ENCODE results near the gene NRN1. TPM values are rescaled to one million over a fixed set of nuclear protein-coding genes. Genes with fewer than 3 reads are reported as not detected.

NRN1 gene
- total RNA-seq, 3 donors from 2014 or later (not counting 1 experiment from before 2014, with no cell fraction given): not detected

DNA sequence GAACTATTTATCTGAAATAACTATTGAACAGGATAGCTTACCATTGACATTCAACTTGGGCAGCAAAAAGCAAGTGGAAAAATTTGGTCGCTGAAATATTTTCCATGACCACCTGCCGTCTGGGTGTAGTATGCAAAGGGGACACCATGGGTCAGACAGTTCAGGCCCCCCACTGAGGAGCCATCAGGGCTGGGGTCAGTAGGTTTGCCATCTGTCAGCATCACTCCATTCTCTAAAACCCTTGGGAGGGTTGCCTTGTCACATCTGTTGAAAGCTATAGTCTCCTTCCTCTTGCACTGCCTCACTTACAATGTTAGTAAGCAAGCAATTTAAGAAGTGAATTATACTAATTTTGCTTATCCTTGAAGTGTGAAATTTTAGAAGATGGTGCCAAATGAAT lies 44.9 kb downstream of the NRN1 start:
- Histone ChIP-seq H3K9me3 (ENCODE audit: control insufficient read depth, insufficient read depth, low read length) (no peaks in the 10 kb centered on the region), H3K36me3 (ENCODE audit: control insufficient read depth, insufficient read depth, low read length) (no peaks in the 10 kb centered on the region), H3K27ac (ENCODE audit: low read length) (no peak overlapping the region), H3K27me3 (ENCODE audit: control insufficient read depth, insufficient read depth, low read length) (no peaks in the 10 kb centered on the region), H3K4me1 (ENCODE audit: control insufficient read depth, insufficient read depth, low read length) (no peaks in the 10 kb centered on the region), H3K4me3 (ENCODE audit: low read length) (no peak overlapping the region)
- H3K36me3 Mint-ChIP-seq: no peaks in the 10 kb centered on the region
- H3K27ac Mint-ChIP-seq: no peak overlapping the region
- no peak for ATAC-seq
- TF ChIP-seq, protein P1, sequence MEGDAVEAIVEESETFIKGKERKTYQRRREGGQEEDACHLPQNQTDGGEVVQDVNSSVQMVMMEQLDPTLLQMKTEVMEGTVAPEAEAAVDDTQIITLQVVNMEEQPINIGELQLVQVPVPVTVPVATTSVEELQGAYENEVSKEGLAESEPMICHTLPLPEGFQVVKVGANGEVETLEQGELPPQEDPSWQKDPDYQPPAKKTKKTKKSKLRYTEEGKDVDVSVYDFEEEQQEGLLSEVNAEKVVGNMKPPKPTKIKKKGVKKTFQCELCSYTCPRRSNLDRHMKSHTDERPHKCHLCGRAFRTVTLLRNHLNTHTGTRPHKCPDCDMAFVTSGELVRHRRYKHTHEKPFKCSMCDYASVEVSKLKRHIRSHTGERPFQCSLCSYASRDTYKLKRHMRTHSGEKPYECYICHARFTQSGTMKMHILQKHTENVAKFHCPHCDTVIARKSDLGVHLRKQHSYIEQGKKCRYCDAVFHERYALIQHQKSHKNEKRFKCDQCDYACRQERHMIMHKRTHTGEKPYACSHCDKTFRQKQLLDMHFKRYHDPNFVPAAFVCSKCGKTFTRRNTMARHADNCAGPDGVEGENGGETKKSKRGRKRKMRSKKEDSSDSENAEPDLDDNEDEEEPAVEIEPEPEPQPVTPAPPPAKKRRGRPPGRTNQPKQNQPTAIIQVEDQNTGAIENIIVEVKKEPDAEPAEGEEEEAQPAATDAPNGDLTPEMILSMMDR (IDR thresholded peaks at IDR 0.05): no peak
- no peak overlapping the region for H3K4me3 Mint-ChIP-seq
- H3K4me1 Mint-ChIP-seq: no peaks in the 10 kb centered on the region
- 85% methylated on average over 2 of the region's 2 CpGs for WGBS (ENCODE audit: insufficient coverage)
- no peaks in the 10 kb centered on the region for H3K9me3 Mint-ChIP-seq
- DNase-seq: no peak
- intact Hi-C loops (cut with micrococcal nuclease): no loop called here
- H3K27me3 Mint-ChIP-seq (ENCODE audit: low read depth in 2 of 2): peaks cover 8% of the 10 kb centered on the region in 2 donors

DNA sequence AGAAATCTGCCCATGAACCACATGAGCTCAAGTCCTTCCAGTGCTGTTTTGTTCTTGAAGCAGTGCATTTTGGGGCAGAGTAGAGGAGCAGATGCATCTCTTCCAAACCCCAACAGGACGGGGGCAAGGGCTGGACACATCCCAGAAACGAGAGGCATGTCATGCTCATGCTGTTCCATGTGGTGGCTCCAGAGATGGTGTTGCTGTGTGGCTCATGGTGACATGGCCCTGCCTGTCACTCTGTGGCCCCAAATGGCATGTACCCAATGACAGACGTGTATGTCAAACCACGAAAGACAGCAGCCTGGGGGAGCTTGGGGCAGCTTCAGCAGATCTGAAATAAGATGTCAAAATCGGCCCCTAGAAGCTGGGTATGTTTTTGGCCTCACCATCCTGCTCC lies 46.3 kb downstream of the NRN1 start:
- H3K36me3 ChIP-seq (ENCODE audit: control insufficient read depth, insufficient read depth, low read length): no peaks in the 10 kb centered on the region
- Mint-ChIP-seq H3K27me3 (ENCODE audit: low read depth in 2 of 2) (peaks cover 8 to 12% of the 10 kb centered on the region in 2 donors), H3K9me3 (no peaks in the 10 kb centered on the region), H3K4me1 (no peaks in the 10 kb centered on the region), H3K36me3 (no peaks in the 10 kb centered on the region), H3K27ac (no peak overlapping the region), H3K4me3 (no peak overlapping the region)
- ATAC-seq: no peak
- TF ChIP-seq, protein P1 (IDR thresholded peaks at IDR 0.05): no peak
- H3K27ac ChIP-seq (ENCODE audit: low read length): no peak overlapping the region
- H3K27me3 ChIP-seq (ENCODE audit: control insufficient read depth, insufficient read depth, low read length): no peaks in the 10 kb centered on the region
- no peak overlapping the region for H3K4me3 ChIP-seq (ENCODE audit: low read length)
- no peaks in the 10 kb centered on the region for H3K9me3 ChIP-seq (ENCODE audit: control insufficient read depth, insufficient read depth, low read length)
- 68% methylated on average over 5 of the region's 5 CpGs for WGBS (ENCODE audit: insufficient coverage)
- no peak for DNase-seq
- intact Hi-C loops (cut with micrococcal nuclease): no loop called here
- H3K4me1 ChIP-seq (ENCODE audit: control insufficient read depth, insufficient read depth, low read length): no peaks in the 10 kb centered on the region

DNA sequence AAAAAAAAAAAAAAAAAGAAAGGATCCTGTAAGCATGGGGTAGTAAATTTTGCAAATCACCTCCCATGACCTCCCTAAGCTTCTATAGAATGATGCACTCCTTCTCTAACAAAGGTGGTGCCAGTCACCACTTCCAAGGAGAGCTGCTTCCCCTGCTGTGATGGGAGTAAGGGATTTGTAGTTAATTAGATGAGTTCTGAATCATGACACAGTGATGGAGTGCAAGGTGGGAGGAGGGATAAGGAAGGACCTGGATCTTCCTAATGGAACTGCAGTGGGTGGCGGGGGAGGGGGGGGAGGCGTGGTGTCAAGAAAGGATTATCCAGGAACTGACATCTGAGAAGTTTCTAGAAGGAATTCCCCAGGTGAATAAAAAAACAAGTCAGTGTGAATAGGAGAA lies 47.8 kb downstream of the NRN1 start:
- TF ChIP-seq, protein P1 (IDR thresholded peaks at IDR 0.05): no peak
- H3K4me3 ChIP-seq (ENCODE audit: low read length): no peak overlapping the region
- Mint-ChIP-seq H3K27me3 (ENCODE audit: low read depth in 2 of 2) (peaks cover 8 to 21% of the 10 kb centered on the region in 2 donors), H3K36me3 (no peaks in the 10 kb centered on the region), H3K4me3 (no peak overlapping the region), H3K27ac (no peak overlapping the region), H3K9me3 (no peaks in the 10 kb centered on the region), H3K4me1 (no peaks in the 10 kb centered on the region)
- DNase-seq (no peak), ATAC-seq (no peak)
- intact Hi-C loops (cut with micrococcal nuclease): no loop called here
- H3K9me3 ChIP-seq (ENCODE audit: control insufficient read depth, insufficient read depth, low read length): no peaks in the 10 kb centered on the region
- H3K4me1 ChIP-seq (ENCODE audit: control insufficient read depth, insufficient read depth, low read length): no peaks in the 10 kb centered on the region
- H3K27ac ChIP-seq (ENCODE audit: low read length): no peak overlapping the region
- H3K36me3 ChIP-seq (ENCODE audit: control insufficient read depth, insufficient read depth, low read length): no peaks in the 10 kb centered on the region
- no peaks in the 10 kb centered on the region for H3K27me3 ChIP-seq (ENCODE audit: control insufficient read depth, insufficient read depth, low read length)
- 92% methylated on average over 2 of the region's 2 CpGs for WGBS (ENCODE audit: insufficient coverage)

DNA sequence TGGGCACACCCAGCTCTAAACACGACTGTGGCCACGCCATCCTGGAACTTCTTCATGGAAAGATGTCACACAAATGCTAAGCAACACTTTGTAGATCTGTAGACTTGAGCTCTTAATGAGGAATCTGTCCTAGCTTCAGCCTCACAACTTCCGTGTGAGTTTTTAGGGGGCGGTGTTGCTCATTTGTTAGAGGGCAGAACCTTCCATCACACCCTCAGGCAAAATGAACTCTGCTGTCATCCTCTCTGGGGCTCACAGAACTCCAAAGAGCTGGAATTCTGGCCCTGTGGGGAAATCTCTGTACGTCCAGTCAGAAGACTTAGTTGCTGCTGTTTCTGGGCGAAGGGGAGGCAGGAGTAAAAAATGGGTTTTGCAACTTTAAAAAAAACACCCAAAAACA lies 49.8 kb downstream of the NRN1 start:
- DNase-seq (no peak), ATAC-seq (no peak)
- TF ChIP-seq, protein P1 (IDR thresholded peaks at IDR 0.05): no peak
- H3K4me3 Mint-ChIP-seq: no peak overlapping the region
- Histone ChIP-seq H3K27me3 (ENCODE audit: control insufficient read depth, insufficient read depth, low read length) (no peaks in the 10 kb centered on the region), H3K4me3 (ENCODE audit: low read length) (no peak overlapping the region), H3K27ac (ENCODE audit: low read length) (no peak overlapping the region), H3K36me3 (ENCODE audit: control insufficient read depth, insufficient read depth, low read length) (no peaks in the 10 kb centered on the region), H3K4me1 (ENCODE audit: control insufficient read depth, insufficient read depth, low read length) (no peaks in the 10 kb centered on the region), H3K9me3 (ENCODE audit: control insufficient read depth, insufficient read depth, low read length) (no peaks in the 10 kb centered on the region)
- 74% methylated on average over 5 of the region's 6 CpGs for WGBS (ENCODE audit: insufficient coverage)
- H3K36me3 Mint-ChIP-seq: no peaks in the 10 kb centered on the region
- no peaks in the 10 kb centered on the region for H3K4me1 Mint-ChIP-seq
- intact Hi-C loops (cut with micrococcal nuclease): no loop called here
- no peak overlapping the region for H3K27ac Mint-ChIP-seq
- no peaks in the 10 kb centered on the region for H3K9me3 Mint-ChIP-seq
- H3K27me3 Mint-ChIP-seq (ENCODE audit: low read depth in 2 of 2): peaks cover 13 to 21% of the 10 kb centered on the region in 2 donors

All from natural killer cell (primary cell).